Stomach (tissue), 9 donors: ENCODE results near the gene UBAP1. TPM values are rescaled to one million over a fixed set of nuclear protein-coding genes. Genes with fewer than 3 reads are reported as not detected.
A peak's percentile ranks its signal among the peaks of the same experiment; 100 is the strongest.

Experiments
- DNase-seq, 2 donors: peaks; one replicate each; pipeline versions ENCODE4 v3.0.0 to v3.0.0-alpha.2; 2013 to 2019
- H3K27ac ChIP-seq, 5 donors: fragments of 200-600 bp in 4 of 5; sonication (generic) in 4 of 5; one replicate each; pipeline ENCODE4 v1.5.1; 2013 to 2019; ENCODE audit warnings: mild to moderate bottlenecking in 1 of 5, moderate library complexity in 1 of 5
- H3K27me3 ChIP-seq, 3 donors: fragments of 200-600 bp; sonication (generic); one replicate each; pipeline ENCODE4 v1.5.1; 2017 to 2019; ENCODE audit warnings: mixed run types in 1 of 3
- H3K36me3 ChIP-seq, 4 donors: fragments of 200-600 bp; sonication (generic); 1 replicate in 3 of 4; 2 replicates in 1 of 4; pipeline ENCODE4 v1.5.1; 2016 to 2019
- H3K4me1 ChIP-seq, 4 donors: fragments of 200-600 bp; sonication (generic); one replicate each; pipeline ENCODE4 v1.5.1; 2016 to 2019
- H3K4me3 ChIP-seq, 4 donors: fragments of 200-600 bp; sonication (generic) in 3 of 4; one replicate each; pipeline ENCODE4 v1.5.1; 2016 to 2019; ENCODE audit warnings: mild to moderate bottlenecking in 1 of 4
- H3K9me3 ChIP-seq, 4 donors: fragments of 200-600 bp; sonication (generic); one replicate each; pipeline ENCODE4 v1.5.1; 2016 to 2019
- EP300 ChIP-seq: sonication (generic); formaldehyde crosslinking; IDR thresholded peaks from one replicate; pipeline ENCODE4 v1.6.1; 2017; ENCODE audit warnings: antibody characterized with exemption
- POLR2A ChIP-seq, 4 donors: fragments of 450-650 bp; IDR thresholded peaks; one replicate each; pipeline ENCODE4 v1.6.1; 2016; ENCODE audit warnings: antibody characterized with exemption in 4 of 4, control low read depth in 2 of 4, mild to moderate bottlenecking in 1 of 4, moderate library complexity in 1 of 4
- POLR2AphosphoS5 ChIP-seq, 3 donors: sonication (generic); formaldehyde crosslinking; IDR thresholded peaks; one replicate each; pipeline ENCODE4 v1.6.1; 2016; ENCODE audit warnings: antibody characterized with exemption in 3 of 3
- WGBS, 5 donors: extraction: QIAGEN DNeasy Blood & Tissue Kit in 3 of 5; methylation state at CpG; one replicate each; pipeline versions ENCODE4 v1.1.5 to v1.1.7; 2013 to 2018; 5-methylcytosine and 5-hydroxymethylcytosine counted together
- intact Hi-C: fragments of 100-400 bp; cut with DNase I; formaldehyde crosslinking; loops from one replicate; pipeline ENCODE4 v1.15.1; 2023; ENCODE audit warnings: low total_unique reads
- polyA plus RNA-seq, 3 donors: library from polyadenylated mRNA; stranded (reverse); fragments of 200-250 nt; gene quantifications; one replicate each; pipeline ENCODE4 v1.2.3, GENCODE V29; 2013
- total RNA-seq, 5 donors: library from RNA; depleted of rRNA; stranded (reverse); fragments of >200 nt; gene quantifications; one replicate each; pipeline versions ENCODE4 v1.1.0 to v1.2.3, GENCODE V29; 2014 to 2016
- TF ChIP-seq, protein P1 (sequence below), 7 experiments: fragments of 450-650 bp in 4 of 7; fragments of 200-600 bp in 3 of 7; sonication (generic) in 3 of 7; IDR thresholded peaks; one replicate each; pipeline ENCODE4 v1.5.1; 2016 to 2019; ENCODE audit warnings: antibody characterized with exemption in 7 of 7, control low read depth in 2 of 7, mild to moderate bottlenecking in 1 of 7
- donor health status: healthy with polysubstance abuse.
- donor health status: Bipolar disorder and iron deficiency.
- donor health status: healthy.

The UBAP1 gene
- total and polyA plus RNA-seq, 8 donors = 17.7 to 53.1 (median 34.1) TPM

DNA sequence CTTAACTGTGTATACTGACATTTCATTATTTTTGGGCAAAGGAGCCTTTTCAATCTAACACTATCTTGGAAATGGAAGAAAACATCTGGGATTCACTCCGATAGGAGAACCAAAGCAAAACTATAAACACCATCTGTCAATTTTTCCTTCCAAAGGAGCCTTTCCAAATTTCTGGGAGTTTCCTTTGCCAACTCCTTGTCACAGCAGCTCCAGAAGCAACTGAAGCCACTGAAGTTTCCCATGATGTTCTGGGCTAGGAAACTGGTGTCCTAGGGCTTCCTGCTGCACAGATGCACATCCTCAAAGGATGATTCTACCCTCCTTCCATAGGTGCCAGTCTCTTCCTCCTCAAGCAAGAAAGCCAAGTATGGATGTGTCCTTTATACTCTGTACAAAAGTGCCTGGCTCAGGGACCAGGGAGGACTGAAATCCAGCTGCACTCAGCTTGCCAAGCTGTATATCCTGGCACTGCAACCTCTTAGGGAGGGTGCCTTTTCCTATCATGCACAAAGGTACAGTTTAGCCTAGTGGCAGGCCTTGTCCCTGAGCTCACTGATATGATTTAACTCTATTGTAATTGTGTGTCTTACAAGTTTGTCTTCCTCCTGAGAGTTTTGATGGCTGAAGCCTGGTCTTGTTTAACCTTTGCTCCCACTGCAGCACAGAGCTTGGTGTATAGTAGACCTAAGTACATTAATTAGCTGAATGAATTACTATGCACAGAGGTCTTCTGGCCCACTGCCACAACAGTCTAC is 8.4 kb upstream of the UBAP1 start:
- Histone ChIP-seq H3K4me3 (no peak overlapping the region), H3K27ac (no peak overlapping the region), H3K9me3 (no peaks in the 10 kb centered on the region), H3K4me1 (peaks cover 0 to 16% (median 8%) of the 10 kb centered on the region in 4 donors), H3K36me3 (no peaks in the 10 kb centered on the region), H3K27me3 (no peaks in the 10 kb centered on the region)
- WGBS, 5 donors = 48 to 75% (median 67%) methylated on average over 1 of the region's 1 CpG
- intact Hi-C loops = no loop called here
- DNase-seq = peak in 1 of 2 donors; percentile 58
- TF ChIP-seq POLR2AphosphoS5 (IDR thresholded peaks at IDR 0.05) (no peak), EP300 (no peak), POLR2A (IDR thresholded peaks at IDR 0.05) (no peak)
- TF ChIP-seq, protein P1, sequence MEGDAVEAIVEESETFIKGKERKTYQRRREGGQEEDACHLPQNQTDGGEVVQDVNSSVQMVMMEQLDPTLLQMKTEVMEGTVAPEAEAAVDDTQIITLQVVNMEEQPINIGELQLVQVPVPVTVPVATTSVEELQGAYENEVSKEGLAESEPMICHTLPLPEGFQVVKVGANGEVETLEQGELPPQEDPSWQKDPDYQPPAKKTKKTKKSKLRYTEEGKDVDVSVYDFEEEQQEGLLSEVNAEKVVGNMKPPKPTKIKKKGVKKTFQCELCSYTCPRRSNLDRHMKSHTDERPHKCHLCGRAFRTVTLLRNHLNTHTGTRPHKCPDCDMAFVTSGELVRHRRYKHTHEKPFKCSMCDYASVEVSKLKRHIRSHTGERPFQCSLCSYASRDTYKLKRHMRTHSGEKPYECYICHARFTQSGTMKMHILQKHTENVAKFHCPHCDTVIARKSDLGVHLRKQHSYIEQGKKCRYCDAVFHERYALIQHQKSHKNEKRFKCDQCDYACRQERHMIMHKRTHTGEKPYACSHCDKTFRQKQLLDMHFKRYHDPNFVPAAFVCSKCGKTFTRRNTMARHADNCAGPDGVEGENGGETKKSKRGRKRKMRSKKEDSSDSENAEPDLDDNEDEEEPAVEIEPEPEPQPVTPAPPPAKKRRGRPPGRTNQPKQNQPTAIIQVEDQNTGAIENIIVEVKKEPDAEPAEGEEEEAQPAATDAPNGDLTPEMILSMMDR (IDR thresholded peaks at IDR 0.05) = no peak

DNA sequence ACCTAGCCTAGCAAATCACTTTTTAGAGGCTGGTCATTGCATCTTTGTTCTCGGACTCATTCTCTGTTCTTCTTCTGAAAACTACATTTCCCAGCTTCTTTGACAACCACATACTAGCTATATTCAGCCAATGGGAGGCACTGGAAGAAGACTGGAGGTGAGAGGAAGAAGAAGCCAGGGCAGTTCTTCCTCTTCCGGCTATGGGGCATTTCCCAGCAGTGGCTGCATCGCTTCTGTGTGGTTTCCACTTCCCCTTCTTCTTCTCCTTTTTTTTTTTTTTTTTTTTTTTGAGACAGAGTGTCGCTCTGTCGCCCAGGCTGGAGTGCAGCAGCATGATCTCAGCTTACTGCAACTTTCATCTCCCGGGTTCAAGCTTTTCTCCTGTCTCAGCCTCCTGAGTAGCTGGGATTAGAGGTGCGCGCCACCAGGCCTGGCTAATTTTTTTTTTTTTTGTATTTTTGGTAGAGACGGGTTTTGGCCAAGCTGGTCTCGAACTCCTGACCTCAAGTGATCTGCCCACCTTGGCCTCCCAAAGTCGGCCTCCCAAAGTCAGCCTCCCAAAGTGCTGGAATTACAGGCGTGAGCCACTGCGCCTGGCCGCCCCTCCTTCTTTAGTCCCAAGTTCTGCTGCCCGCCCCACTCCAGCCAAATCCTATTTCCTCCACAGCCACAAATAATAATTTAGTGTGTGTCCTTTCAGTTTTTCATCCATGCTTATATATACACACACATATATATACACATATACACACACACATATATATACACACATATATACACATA is 6.9 kb upstream of the UBAP1 start:
- DNase-seq = peak in 1 of 2 donors; percentile 53
- H3K27ac ChIP-seq = peak overlapping the region in 2 of 5 donors; percentile 26 to 35
- H3K4me3 ChIP-seq = no peak overlapping the region
- 88 to 94% (median 90%) methylated on average over 15 of the region's 15 CpGs for WGBS, 5 donors
- no peaks in the 10 kb centered on the region for H3K9me3 ChIP-seq
- H3K36me3 ChIP-seq = no peaks in the 10 kb centered on the region
- no peaks in the 10 kb centered on the region for H3K27me3 ChIP-seq
- TF ChIP-seq, protein P1 (IDR thresholded peaks at IDR 0.05) = no peak
- TF ChIP-seq POLR2A (IDR thresholded peaks at IDR 0.05) = no peak
- no peak for TF ChIP-seq POLR2AphosphoS5 (IDR thresholded peaks at IDR 0.05)
- no peak for TF ChIP-seq EP300
- H3K4me1 ChIP-seq = peaks cover 0 to 16% (median 8%) of the 10 kb centered on the region in 4 donors
- intact Hi-C loops = no loop called here

DNA sequence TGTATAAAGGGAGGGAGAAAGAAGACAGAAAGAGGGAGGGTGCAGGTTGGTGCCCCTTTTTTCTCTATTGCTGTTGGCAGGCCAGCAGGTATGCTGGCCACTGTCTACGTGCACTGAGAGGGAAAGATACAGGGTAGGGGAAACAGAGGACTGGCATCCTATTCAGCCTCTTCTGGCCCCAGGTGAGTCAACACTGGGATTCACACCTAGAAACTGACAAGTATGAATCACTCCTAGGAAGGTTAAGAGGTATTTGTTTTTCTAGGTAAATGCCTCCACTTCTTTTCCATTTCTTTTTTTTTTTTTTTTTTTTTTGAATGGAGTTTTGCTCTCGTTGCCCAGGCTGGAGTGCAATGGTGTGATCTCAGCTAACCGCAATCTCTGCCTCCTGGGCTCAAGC is 2.8 kb upstream of the UBAP1 start:
- TF ChIP-seq POLR2A (IDR thresholded peaks at IDR 0.05) (no peak), EP300 (no peak), POLR2AphosphoS5 (IDR thresholded peaks at IDR 0.05) (no peak)
- TF ChIP-seq, protein P1 (IDR thresholded peaks at IDR 0.05) = no peak
- no peak overlapping the region for H3K4me3 ChIP-seq
- H3K9me3 ChIP-seq = no peaks in the 10 kb centered on the region
- H3K4me1 ChIP-seq = peaks cover 0 to 26% (median 18%) of the 10 kb centered on the region in 4 donors
- no peak for DNase-seq
- H3K27me3 ChIP-seq = no peaks in the 10 kb centered on the region
- 62 to 75% (median 72%) methylated on average over 3 of the region's 3 CpGs for WGBS, 5 donors
- intact Hi-C loops = no loop called here
- peaks cover 0 to 4% (median 0%) of the 10 kb centered on the region in 4 donors for H3K36me3 ChIP-seq
- H3K27ac ChIP-seq = no peak overlapping the region

DNA sequence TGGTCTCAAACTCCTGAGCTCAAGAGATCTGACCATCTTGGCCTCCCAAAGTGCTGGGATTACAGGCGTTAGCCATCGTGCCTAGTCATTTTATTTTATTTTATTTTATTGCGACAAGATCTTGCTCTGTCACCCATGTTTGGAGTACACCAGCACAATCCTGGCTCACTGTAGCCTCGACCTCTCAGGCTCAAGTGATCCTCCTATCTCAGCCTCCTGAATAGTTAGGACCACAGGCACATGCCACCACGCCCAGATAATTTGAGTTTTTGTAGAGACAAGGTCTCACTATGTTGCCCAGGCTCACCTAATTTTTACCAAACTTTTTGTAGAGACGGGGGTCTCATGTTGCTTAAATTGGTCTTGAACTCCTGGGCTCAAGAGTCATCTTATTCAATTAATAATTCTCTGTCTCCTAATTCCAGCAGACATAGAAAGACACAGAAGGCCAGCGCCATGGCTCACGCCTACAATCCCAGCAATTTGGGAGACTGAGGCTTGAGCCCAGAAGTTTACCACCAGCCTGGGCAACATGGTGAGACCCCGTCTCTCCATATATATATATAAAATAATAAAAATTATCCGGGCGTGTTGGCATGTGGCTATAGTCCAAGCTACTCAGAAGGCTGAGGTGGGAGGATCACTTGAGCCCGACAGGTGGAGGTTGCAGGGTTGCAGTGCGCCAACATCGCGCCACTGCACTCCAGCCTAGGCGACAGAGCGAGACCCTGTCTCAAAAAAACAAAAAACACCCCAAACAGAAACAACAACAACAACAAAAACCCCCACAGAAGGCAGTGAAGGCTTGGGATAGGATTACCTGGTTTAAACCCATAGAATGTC is 1.0 kb upstream of the UBAP1 start:
- intact Hi-C loops = no loop called here

More for the DNA sequence above, 1.0 kb upstream of the UBAP1 start:
- DNase-seq = peak; percentile 5 to 27
- H3K36me3 ChIP-seq = peaks cover 0 to 4% (median 0%) of the 10 kb centered on the region in 4 donors
- H3K27ac ChIP-seq = peak overlapping the region; percentile 96 to 99 (median 98)
- 56 to 60% (median 58%) methylated on average over 17 of the region's 17 CpGs for WGBS, 5 donors
- no peaks in the 10 kb centered on the region for H3K9me3 ChIP-seq
- H3K27me3 ChIP-seq = no peaks in the 10 kb centered on the region
- H3K4me3 ChIP-seq = peak overlapping the region; percentile 68 to 89 (median 83)
- H3K4me1 ChIP-seq = peaks cover 0 to 42% (median 21%) of the 10 kb centered on the region in 4 donors
- TF ChIP-seq EP300 (no peak), POLR2A (IDR thresholded peaks at IDR 0.05) (no peak), POLR2AphosphoS5 (IDR thresholded peaks at IDR 0.05) (no peak)
- TF ChIP-seq, protein P1 (IDR thresholded peaks at IDR 0.05) = no peak
